HG03521 (cell line): ENCODE measurements around the gene PRICKLE3.
A peak's percentile ranks its signal among the peaks of the same experiment; 100 is the strongest.
"Not testable (repeated sequence)": the region's sequence is repeated elsewhere in the genome, so short reads cannot be mapped to it uniquely, and the experiment has no call there.

ENCODE experiments used
- ATAC-seq: cut with Tn5 transposase; IDR thresholded peaks from one replicate; pipeline ENCODE4 v1.9.1; 2021; ENCODE audit warnings: mild to moderate bottlenecking, moderate library complexity; ENCODE audit not compliant: unreplicated experiment

PRICKLE3 gene

DNA sequence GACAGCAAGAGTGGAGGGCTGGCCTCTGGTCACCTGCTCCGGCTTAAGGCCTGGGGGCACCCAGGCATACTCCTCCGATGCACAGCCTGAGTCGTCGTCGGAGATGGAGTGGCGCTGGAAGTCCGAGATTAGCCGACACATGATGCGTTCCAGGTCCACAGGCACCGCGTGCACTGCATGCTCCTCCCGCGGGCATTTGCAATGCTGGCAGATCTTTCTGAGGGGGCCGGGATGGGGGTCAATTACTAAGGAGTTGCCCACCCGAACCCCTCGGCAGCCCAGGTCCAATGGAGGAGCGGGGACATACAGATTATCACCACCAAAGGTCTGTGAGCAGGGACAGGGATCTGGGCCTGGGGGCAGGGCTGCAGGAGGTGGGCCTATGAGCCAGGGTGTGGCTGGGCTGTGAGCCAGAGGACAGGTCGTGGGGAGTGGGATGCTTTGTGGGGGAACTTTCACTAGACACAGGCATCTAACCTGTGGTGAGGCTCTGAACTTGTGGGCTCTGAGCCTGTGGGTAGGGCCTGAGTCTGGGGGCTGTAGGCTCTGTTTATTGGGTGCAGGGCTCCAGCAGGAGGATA lies 2.4 kb downstream of the PRICKLE3 start:
- ATAC-seq = no peak

DNA sequence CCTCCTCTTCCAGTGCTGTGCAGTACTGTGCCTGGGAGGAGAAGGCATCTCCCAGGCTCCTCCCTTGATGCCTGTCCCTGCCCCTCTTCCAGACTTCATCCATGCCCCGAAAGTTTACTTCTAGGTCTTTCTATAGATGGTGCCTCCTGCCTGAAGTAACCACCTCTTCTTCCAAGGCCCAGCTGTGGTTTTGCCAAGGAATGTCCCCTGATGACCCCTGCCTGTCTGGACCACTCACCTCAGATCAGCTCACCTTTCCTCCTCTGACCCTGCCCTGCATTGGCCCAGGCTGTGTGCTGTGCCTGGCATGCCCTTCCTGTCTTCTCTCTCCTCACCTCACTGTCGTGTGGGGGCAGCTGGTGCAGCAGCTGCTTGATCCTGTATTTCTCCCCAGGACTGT lies 6.8 kb downstream of the PRICKLE3 start:
- ATAC-seq = no peak

DNA sequence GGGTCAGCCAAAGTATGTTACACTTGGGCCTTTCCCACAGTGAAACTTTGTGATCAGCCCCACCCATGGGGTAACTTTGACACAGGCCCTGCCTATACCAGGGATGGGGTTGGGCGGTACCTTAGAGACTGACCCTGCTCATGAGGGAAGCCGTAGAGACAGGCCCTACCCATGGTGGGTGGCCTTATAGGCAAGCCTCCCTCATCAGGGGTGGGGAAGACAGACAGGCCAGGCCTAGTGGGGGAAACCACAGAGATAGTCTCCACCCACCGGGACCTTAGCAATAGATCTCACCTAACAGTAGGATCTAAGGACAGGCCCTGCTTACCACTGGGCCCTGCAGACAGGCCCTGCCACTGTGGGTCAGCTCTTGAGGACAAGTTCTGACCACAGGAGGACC lies 7.6 kb downstream of the PRICKLE3 start:
- no peak for ATAC-seq

DNA sequence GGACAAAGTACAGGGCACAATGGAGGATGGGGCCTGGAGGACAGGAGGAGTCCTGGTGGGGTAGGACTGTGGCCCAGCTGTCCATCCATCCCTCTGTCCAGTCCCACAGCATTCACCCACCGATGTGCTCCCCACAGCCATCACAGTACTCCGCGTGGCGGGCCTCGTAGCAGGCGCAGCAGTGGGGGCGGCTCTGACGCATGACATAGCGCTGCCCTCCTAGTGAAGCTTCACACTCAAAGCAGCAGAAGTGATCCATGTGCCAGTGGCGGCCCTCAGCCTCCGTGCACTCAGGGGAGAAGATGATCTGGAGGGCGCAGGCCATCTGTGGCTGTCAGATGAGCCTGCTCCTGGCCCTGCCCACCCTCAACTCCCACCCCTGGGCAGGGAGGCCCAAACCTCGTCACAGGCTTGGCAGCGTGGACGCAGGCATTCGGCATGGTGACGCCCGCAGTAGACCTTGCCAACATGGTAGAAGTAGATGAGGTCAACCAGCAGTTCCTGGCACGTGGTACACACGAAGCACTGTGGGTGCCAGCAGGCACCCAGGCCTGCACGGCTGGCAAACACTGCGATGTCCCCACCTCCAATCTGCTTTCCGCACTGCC lies 8.2 kb downstream of the PRICKLE3 start:
- no peak for ATAC-seq

DNA sequence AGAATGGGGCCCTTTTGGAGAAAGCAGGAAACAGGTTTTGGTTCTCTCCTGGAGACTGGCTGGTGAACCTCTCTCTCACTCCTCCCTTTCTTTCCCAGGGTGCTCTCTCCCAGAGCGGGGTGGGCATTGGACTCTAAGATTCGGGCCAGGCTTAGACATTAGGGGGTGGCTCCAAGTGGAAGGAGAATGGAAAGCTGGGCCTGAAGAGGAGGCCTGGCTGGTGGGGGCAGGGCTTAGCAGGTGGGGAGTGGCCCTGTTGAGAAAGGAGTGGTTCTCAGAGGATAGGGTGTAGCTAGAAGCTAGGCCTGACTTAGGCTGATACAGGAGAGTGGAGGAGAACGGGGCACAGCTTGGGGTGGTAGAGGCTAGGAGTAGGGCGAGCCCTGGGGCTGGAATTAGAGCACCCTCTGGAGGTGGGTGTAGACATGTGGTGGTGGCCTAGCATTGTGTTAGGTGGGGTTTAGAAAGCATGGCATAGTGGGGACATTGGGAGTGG lies 8.8 kb downstream of the PRICKLE3 start:
- ATAC-seq = no peak

DNA sequence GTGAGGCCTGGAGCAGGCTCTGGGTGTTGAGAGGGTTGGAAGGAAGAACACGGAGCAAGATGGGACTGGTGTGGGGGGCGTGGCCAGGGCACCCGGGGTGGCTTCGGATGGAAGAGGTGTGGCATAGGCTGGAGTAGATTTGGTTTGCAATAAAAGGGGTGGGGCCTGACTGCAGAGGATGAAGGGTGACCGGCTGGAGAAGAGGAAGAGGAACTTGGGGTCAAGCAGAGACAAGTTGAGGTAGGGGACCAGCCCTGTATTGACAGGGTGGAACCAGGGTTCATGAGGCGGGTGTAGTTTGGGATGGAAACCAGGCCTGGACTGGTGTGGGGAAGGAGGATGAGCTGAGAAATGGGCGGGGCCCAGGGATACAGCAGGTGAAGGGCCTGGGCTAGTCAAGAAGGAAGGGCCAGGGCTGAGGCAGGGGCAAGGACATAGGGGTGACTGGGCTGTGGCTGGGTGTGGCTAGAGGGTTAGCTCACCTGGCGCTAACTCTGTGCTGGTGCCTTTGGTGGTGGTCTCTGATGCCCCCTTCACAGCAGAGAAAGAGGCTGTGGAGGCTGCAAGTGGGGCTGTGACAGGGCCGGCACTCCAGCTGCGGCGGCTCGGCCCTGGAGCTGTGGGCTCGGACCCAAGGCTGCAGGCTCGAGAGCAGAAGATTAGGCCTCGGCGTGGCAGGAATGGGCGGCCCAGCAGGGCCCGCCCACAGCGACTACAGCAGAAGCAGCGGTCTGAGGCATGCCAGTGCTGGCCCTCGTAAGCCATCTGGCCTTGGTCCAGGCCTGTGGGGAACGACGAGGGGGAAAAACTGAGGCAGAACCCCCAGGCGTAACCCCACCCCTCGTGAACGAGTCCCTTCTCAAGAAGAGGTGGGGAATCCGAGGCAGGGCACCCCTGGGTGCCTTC lies 9.5 kb downstream of the PRICKLE3 start:
- no peak for ATAC-seq

DNA sequence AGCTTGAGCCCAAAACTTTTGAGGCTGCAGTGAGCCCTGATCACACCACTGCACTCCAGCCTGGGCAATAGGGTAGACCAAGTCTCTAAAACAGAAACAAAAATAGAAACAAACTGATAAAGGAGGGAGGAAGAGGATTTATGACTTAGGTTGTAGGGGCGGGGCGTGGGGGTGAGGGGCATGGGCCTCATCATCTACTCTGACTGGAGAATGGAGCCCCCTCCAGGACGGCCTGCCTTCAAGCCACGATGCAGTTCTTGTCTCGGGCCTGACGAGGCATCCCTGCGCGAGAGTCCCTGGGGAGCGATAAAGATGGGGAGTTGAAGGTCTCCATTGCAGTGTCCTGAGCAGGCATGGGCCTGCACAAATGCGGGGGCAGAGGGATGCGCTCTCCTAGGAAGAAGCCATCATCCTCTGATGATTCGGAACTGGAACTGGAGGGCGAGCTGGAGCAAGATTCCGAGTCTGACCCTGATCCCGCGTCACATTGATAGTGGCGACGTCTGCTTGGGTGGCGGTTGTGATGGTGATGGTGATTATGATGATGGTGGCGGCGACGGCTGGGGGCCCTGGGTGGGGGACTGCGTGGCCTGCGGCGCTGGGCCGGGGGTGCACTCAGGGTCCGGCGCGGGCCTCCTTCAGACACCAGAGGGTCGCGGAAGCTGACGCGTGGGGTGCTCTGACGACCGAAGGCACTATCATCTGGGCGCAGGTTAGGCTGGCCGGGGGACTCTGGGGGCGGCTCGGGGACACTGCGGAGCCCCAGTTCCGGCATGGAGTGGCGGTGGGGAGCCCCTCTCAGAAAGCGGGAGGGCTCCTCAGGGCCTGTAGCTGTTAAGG lies 10.5 kb downstream of the PRICKLE3 start:
- ATAC-seq = no peak

DNA sequence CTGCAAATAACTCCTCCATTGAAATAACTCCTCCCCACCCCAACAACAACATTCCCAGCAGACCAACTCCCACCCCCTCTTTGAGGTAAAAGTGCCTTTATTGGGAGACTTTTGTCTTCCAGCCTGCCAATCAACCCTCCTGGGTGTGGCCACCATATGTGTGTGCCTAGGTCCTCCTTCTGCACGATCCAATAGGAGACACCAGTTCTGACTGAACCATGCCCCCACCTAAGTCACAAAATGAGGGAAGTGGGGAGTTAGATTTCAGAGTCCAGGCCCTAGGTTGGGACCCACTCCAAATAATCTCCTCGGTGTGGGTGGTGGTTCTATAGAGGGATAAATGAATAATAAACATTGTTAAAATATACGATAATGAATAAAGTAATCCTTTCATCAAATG lies 11.4 kb downstream of the PRICKLE3 start:
- ATAC-seq = no peak

DNA sequence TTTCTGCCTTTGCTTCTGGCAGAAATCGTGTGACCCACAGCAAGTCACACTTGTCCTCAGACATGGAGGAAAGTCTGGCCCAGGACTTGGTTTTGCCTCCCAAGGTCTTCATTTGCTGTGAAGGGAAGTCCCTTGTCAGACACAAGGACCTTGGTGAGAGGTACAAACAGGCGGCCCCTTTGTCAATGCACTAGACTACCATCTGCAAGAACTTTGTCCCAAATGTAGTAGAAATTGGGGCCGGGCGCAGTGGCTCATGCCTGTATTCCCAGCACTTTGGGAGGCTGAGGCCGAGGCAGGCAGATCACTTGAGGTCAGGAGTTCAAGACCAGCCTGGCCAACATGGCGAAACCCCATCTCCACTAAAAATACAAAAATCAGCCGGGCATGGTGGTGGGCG lies 12.6 kb downstream of the PRICKLE3 start:
- ATAC-seq = not testable (repeated sequence)

DNA sequence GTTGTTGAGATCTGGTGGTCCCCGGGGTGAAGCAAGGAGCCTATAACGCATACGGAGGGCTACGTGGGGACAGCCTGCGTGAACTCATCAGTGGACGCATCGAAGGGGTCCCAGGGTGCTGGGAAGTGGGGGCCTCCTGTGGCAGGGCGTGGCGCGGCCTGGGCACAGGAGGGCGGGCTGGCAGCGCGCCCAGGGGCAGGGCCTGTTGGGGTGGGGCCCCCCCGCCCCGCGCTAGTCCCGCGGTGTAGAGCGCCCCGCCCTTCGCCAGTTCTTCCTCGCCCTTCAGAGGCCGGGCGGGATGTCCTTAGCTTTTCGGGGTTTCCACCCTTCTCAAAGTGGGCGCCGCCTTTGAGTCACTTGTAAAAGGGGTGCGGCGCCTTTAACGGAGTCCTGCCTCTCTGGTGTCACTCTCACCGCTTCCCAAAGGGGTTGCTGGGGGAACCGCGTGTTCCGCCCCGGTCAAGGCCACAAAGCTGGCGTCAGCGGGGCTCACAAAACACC lies 13.8 kb downstream of the PRICKLE3 start:
- ATAC-seq = no peak

DNA sequence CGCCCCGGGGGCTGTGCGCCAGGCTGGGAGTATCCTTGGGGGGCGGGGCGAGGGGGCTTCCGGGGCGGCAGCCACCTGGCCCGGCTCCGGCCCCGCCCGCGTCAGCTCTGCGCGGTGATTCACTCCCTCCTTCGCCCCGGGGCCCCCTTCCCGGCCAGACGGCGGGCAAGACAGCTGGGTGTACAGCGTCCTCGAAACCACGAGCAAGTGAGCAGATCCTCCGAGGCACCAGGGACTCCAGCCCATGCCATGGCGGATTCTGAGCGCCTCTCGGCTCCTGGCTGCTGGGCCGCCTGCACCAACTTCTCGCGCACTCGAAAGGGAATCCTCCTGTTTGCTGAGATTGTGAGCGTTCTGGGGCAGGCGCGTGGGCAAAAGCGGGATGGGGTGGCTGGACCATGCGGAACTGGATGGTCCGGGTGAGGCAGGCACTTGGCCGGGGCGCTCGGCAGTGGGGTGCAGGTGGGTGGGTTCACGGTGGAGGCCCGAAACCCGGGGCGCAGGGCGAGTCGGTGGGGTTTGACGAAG lies 14.4 kb downstream of the PRICKLE3 start, which contains the start of gene PLP2:
TSS of gene PLP2 (plus strand) at position 147 of the 528 bp plus-strand sequence. CDS start at position 250, 103 bp downstream.
- no peak for ATAC-seq

DNA sequence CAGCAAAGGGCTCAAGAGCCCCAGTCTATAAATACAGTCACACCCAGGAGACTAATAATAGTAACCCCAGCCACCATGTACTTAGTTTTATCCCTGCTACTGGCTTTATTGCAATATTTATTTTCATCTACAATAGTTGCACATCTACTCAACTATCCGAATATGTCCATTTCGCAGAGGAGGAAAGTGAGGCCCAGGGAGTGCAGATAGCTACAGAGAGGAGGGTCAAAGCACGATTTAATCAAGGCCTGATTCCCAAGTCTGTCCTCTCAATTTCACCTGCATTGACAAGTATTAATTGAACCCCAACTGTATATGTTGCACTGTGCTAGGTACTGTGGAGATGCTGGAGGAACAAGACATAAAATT lies 18.4 kb downstream of the PRICKLE3 start:
- no peak for ATAC-seq

DNA sequence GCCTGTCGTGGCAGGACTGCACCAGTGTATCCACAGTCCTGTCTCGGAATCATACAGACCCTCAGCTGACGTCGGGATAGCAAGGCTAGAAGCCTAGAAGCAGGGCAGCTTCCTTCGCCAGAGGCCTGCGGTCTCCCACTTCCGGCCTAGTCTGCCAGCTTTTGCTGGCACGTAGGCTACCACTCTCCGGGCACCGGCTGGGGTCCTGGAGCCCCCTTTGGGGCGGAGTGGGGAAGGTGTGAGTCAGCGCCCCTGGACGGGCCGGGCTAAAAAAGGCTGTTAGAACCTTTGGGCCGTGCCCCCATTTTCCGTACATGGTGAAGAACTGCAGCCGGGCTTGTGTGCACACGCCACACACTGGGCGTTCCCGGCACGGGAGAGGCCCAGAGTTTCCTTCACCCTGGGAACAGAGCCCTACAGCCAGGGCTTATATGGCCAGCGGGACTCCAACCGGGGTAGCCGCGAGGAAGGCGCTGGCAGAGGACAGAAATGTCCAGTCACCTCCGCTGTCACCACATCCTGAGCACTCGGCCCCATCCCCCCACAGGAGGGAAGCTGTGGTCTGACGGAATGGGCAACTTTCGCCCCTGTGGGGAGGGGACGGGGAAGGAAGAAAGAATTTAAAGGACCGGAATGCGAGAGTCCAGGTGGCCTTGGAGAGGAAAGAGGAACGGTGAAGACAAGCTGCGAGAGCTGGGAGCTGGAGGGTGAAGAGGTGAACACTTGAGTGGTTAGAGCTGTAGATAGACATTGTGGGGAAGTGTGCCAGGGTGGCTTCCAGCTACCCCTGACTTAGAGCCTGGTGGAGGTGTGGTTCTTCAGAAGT lies 19.0 kb downstream of the PRICKLE3 start:
- no peak for ATAC-seq

DNA sequence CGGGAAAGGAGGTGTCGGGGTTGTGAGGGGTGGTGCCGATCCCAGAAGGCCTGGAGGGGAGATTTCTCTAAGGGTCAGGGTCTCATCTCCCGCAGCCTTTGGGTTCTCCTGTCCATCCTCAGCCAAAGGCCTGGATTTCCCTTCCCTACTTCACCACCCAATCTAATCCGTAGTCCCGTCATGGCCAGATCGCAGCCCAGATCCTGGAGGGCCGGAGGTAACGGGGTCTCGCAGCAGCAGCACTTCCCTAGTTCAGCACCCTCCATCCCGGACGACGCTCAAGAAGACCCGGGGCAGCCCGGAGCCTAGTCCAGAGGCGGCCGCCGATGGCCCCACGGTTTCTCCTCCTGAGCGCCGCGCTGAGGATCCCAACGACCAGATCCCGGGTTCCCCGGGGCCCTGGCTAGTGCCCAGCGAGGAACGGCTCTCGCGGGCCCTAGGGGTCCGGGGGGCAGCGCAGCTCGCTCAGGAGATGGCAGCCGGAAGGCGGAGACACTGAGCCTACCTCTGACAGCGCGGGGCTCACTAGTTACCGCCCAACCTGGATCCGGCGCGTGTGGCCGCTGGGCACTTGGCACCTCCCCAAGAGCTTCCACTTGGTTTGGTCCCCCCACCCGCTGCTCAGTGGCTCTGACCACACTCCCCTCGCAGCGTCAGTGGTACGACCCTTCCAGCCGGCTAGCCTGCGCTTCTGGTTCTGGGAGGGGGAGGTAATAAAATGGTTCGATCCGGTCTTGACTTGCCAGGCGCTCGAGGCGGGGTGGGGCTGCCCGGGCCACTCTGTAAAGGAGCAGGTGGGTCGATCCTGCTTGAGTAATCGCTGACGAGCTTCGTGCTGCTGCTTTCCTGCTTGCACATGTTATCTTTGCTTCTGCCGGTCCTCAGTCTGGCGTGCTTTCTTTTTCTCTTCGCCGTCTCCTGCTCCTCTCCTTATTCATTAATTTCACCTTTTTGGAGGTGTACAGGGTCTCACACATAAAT lies 20.0 kb downstream of the PRICKLE3 start:
- ATAC-seq = peak; percentile 32

DNA sequence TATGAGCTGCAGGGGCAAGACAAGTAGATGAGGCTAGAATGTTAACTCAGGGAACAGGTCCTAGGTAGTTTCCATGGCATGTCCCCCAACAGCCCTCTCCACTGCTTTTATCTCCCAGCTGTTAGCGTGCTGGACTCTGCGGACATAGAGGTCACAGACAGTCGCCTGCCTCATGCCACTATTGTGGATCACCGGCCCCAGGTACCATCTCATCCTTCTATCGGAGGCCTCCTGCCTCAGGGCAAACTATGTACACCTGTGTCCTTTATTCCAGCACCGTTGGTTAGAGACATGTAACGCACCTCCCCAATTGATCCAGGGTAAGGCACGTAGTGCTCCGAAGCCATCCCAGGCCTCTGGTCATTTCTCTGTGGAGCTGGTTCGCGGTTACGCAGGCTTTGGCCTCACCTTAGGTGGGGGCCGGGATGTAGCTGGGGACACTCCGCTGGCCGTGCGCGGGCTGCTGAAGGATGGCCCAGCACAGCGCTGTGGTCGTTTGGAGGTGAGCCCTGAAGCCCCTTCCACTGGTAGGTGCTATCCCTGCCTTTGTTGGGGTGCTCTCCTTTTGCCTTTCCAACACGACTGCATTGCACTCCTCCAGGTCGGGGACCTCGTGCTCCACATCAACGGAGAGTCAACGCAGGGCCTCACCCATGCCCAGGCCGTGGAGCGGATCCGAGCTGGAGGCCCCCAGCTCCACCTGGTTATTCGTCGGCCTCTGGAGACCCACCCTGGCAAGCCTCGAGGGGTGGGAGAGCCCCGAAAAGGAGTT lies 21.4 kb downstream of the PRICKLE3 start:
- ATAC-seq = no peak

DNA sequence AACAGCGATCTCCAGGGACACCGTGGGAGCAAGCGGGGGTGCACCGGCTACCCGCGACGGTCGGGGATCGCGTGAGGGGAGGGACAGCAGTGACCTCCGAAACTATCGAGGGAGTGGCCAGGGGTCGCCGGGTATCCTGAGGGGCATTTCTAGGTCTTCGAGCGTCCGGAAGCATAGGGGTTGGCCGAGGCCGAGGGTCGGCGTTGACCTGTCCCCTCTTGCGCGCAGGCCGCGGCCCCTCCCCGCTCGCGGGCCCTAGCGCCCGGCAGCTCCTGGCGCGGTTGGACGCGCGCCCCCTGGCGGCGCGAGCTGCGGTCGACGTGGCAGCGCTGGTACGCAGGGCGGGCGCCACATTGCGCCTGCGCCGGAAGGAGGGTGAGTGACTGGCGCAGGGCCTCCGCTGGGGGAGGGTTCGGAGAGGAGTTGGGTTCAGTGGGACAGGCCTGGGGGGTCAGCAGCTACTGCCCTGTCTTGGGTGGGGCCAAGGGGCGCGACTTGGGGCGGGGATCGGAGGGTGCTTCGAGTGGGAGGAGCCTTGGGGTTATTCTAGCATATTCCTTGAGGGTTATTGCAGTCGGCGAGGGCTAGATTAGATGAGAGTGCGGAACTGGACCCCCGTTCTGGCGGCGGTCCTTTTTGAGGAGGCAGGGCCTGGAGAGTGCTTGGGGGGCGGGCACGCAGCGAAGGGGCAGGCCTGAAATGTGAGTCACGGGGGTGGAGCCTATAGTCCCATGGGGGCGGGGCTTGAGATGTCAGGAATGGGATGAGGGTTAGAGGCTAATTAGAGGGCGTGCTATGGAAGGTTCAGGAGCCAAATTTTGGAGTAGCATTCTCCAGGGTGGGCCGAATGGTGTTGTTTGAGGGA lies 22.4 kb downstream of the PRICKLE3 start:
- peak; percentile 55 for ATAC-seq

DNA sequence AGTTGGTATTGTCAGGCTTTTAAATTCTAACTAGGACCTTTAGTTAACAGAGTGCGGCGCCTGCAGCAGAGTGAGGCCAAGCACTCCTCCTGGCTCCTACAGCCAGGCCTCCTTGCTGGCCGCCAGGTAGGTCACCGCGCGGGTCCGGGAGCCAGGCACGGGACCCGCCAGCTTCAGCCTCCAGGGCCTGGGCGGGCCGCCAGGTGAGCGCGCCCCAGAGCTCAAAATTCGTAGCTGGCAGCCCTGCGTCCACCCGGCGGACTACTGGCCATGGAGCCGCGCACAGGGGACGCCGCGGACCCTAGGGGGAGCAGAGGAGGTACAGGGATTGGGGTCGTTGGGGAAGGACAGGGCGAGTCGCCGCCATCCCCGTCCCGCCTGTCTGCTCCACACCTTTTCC lies 23.6 kb downstream of the PRICKLE3 start, which contains the start of gene MAGIX:
TSS of gene MAGIX (plus strand) at position 139 of the 400 bp plus-strand sequence. CDS start at position 271, 132 bp downstream.
- ATAC-seq = no peak
